HG02870 (cell line): ENCODE measurements around the gene LMNTD2.
"Not testable (repeated sequence)": the region's sequence is repeated elsewhere in the genome, so short reads cannot be mapped to it uniquely, and the experiment has no call there.

Experiments
- ATAC-seq: cut with Tn5 transposase; IDR thresholded peaks from one replicate; pipeline ENCODE4 v1.9.1; 2021; ENCODE audit warnings: mild to moderate bottlenecking, moderate library complexity; ENCODE audit not compliant: unreplicated experiment

Gene LMNTD2

GRCh38 chr11:516918-517685 lies 43.4 kb downstream of the LMNTD2 start:
- not testable (repeated sequence) for ATAC-seq

DNA sequence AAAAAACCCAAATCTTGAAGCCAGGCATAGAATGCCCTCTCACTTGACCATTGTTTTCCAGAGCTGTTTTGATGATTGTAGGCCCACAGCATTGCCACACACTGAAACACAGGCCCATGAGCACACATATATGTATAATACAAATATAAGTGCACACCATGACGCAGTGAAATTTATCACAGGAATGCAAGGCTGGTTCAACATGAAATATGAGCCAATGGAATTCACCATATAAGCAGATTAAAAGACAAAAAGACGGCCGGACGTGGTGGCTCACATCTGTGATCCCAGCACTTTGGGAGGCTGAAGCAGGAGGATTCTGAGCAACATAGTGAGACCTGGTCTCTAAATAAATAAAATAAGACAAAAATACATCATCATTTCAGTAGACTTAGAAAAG lies 44.1 kb downstream of the LMNTD2 start:
- ATAC-seq = no peak

GRCh38 chr11:515131-515530 lies 45.4 kb downstream of the LMNTD2 start:
- no peak for ATAC-seq

- no peak for ATAC-seq
Measured at GRCh38 chr11:514606-515005, 45.9 kb downstream of the LMNTD2 start.

- no peak for ATAC-seq
Measured at GRCh38 chr11:512761-513595, 47.6 kb downstream of the LMNTD2 start.

GRCh38 chr11:508956-509355 lies 51.6 kb downstream of the LMNTD2 start:
- ATAC-seq = no peak

DNA sequence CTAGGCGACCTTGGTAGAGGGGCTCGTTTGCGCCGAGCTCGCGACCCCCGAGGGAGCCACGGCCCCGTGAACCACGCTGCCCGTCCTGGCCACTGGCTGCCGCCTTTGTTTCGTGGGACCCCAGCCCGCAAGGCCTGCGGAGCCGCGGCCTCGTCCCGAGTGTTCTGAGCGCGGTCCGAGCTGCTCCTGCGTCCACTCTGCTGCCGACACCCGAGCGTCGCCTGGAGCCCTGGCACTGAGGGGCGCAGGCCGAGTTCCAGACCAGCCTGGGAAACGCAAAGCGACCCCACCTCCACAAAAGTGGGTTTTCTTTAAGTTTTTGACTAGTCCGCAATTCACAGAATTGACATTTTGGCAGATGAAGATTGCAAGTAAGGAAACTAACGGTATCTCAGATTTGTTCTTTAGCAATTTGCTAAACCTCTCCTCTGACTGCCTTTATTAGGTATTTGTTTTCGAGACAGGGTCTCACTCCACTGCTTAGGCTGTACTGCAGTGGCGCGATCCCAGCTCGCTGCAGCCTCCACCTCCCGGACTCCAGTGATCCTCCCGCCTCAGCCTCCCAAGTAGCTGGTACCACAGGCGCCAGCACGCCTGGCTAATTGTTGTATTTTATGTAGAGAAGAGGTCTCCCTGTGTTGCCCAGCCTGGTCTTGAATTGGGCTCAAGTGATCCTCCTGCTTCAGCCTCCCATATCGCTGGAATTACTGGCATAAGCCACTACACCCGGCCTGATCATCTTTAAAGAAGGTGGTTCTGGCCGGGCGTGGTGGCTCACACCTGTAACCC lies 52.6 kb downstream of the LMNTD2 start:
- no peak for ATAC-seq

DNA sequence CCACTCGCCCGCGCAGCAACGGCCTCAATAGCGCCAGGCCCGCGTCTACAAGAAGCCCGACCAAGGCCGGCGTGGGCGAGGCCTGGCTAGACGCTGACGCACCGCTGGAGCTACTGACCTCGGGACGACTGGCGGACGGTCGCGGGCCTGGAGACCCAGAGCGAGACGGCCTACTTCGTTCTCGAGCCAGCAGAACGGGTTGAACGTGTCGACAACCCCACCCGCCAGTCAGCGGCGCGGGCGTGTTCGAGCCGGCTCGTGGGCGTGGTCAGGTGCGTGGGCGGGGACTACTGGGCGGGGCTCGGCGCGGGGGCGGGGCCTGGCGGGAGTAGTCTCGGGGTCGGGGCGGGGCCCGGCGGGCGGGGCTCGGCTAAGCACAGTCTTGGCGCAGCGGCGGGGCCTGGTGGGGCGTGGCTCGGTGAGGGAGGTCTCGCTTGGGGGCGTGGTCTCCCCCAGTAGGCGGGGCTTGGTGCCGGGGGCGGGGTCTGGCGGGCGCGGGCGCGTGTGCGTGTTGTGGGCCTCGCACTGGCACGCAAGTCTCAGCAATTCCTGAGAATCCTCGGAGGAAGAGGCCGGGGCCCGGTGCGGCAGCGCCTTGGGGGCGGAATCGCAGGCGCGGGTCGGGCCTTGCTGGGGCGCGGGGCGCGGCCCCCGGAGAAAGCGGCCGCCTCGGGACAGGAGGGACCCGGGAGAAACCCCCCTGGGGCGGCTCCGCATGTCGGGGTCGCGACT lies 53.4 kb downstream of the LMNTD2 start, which contains the start of gene RNH1:
RNH1 (minus strand) TSS at position 248 of the 732 bp plus-strand sequence. CDS start 5,080 bp downstream, outside the sequence.
- ATAC-seq = peak; percentile 27

DNA sequence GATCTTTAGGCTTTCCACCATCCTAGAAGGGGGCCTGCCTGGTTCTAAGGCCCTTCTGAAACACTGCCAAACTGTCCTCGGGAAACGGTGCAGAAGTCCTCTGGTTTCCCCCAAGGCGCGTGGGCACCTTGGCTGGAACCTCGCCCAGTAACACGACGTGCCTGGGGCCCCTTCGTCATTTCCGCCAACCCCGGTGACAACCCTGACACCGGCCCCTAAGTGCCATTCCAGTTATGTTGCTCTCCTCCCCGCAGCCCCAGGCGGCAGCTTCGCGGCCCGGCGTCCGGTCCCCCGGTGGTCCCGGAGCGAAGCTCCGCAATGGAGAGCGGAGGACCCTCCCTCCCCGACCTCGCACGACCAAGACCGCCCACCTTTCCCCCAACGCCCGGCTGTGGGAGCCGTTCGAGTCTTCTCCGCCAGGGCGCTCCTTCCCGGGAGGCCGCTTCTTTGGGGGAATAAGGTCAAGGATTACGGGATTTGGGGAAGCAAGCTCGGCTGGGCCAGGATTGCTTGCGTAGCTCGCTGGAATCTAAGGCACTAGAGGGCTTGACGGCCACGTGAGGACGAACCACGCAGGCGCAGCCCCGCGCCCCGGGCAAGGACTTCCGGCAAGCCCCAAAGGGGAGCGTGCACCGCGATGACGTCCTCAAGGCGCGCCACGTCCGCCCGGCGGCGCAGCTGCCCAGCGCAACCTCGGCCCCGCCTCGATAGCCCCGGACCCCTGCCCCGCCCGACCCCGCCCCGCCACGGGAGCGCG lies 54.1 kb downstream of the LMNTD2 start:
- peak; percentile 56 for ATAC-seq

DNA sequence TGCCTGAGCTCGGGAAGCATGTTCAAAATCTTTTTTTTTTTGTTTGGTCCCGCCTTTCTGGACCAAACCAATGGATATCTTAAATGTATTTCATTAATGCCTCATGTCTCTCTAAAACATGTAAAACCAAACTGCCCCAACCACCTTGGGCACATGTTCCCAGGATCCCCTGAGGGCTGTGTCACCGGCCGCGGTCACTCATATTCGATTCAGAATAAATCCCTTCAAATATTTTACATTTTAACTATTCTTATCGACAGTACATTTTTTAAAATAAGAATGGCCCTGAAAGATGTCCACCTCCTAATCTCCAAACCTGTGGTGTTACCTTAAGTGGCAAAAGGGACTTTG lies 55.6 kb downstream of the LMNTD2 start:
- ATAC-seq = no peak
